ENCODE results near the gene USH1C.

DNA sequence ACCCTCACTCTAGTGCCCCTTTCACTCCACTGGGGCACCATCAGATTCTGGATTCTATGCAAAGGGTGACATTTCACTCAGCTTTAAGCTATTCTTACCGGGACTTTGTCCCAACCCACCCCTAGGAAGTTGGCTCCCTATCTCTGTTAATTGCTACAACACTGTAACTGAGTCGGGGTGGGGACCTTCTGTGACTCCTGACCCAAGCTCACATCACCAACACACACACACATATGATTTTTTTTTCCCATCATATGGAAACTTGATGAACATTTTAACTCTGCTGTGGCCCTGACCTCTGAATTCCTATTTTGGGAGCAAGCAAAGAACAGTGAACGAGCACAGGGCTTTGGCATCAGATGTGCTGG, 16.6 kb downstream of the USH1C start:
- no peak for TF ChIP-seq NBN (conservative IDR thresholded peaks at IDR 0.05)
- no peak for TF ChIP-seq ZFAT (CRISPR knock-in tag; conservative IDR thresholded peaks at IDR 0.05)
- no peak for TF ChIP-seq FOXA3 (CRISPR knock-in tag; IDR thresholded peaks at IDR 0.05)
- TF ChIP-seq MAZ (IDR thresholded peaks at IDR 0.05; ENCODE audit: borderline replicate concordance, low read depth, low read length): no peak
- TF ChIP-seq MAZ (CRISPR knock-in tag; IDR thresholded peaks at IDR 0.05; ENCODE audit: low read depth): no peak
- TF ChIP-seq, protein P1, sequence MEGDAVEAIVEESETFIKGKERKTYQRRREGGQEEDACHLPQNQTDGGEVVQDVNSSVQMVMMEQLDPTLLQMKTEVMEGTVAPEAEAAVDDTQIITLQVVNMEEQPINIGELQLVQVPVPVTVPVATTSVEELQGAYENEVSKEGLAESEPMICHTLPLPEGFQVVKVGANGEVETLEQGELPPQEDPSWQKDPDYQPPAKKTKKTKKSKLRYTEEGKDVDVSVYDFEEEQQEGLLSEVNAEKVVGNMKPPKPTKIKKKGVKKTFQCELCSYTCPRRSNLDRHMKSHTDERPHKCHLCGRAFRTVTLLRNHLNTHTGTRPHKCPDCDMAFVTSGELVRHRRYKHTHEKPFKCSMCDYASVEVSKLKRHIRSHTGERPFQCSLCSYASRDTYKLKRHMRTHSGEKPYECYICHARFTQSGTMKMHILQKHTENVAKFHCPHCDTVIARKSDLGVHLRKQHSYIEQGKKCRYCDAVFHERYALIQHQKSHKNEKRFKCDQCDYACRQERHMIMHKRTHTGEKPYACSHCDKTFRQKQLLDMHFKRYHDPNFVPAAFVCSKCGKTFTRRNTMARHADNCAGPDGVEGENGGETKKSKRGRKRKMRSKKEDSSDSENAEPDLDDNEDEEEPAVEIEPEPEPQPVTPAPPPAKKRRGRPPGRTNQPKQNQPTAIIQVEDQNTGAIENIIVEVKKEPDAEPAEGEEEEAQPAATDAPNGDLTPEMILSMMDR (CRISPR knock-in tag; IDR thresholded peaks at IDR 0.05): no peak
- no peak for TF ChIP-seq TCF7 (IDR thresholded peaks at IDR 0.05; ENCODE audit: low read depth)
- no peak for TF ChIP-seq ZFP37 (CRISPR knock-in tag; IDR thresholded peaks at IDR 0.05; ENCODE audit: borderline replicate concordance)
- TF ChIP-seq BORCS8-MEF2B (CRISPR knock-in tag; IDR thresholded peaks at IDR 0.05): no peak
- TF ChIP-seq, protein P2, sequence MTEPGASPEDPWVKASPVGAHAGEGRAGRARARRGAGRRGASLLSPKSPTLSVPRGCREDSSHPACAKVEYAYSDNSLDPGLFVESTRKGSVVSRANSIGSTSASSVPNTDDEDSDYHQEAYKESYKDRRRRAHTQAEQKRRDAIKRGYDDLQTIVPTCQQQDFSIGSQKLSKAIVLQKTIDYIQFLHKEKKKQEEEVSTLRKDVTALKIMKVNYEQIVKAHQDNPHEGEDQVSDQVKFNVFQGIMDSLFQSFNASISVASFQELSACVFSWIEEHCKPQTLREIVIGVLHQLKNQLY (CRISPR knock-in tag; IDR thresholded peaks at IDR 0.05): no peak
- no peak for TF ChIP-seq CEBPB (IDR thresholded peaks at IDR 0.05; ENCODE audit: borderline replicate concordance, low read depth, low read length)
- TF ChIP-seq NFRKB (IDR thresholded peaks at IDR 0.05): no peak
